HepG2 (cell line): ENCODE data around the gene RNH1. TPM values are rescaled to one million over a fixed set of nuclear protein-coding genes. Genes with fewer than 3 reads are reported as not detected.
A peak's percentile ranks its signal among the peaks of the same experiment; 100 is the strongest.

ENCODE experiments used
- CHCHD3 ChIP-seq: sonication (generic); formaldehyde crosslinking; IDR thresholded peaks from 2 replicates; pipeline ENCODE4 v1.8.0; 2022; ENCODE audit warnings: mild to moderate bottlenecking, missing genetic modification reagents, moderate library complexity
- CSRNP1 ChIP-seq: sonication (generic); formaldehyde crosslinking; IDR thresholded peaks from 2 replicates; pipeline ENCODE4 v1.8.1; 2023; ENCODE audit warnings: mild to moderate bottlenecking, missing genetic modification reagents
- GLI4 ChIP-seq: sonication (generic); formaldehyde crosslinking; IDR thresholded peaks from 2 replicates; pipeline ENCODE4 v1.5.1; 2020; ENCODE audit warnings: missing genetic modification reagents, mild to moderate bottlenecking, moderate library complexity, borderline replicate concordance
- MNT ChIP-seq: fragments of 450-650 bp; IDR thresholded peaks from 2 replicates; pipeline ENCODE4 v1.6.1; 2016
- PAXIP1 ChIP-seq: sonication (generic); formaldehyde crosslinking; conservative IDR thresholded peaks from 2 replicates; pipeline ENCODE4 v1.4.0; 2020; ENCODE audit warnings: mild to moderate bottlenecking, missing genetic modification reagents, moderate library complexity
- PREB ChIP-seq: sonication (generic); formaldehyde crosslinking; IDR thresholded peaks from 2 replicates; pipeline ENCODE4 v1.4.0; 2020; ENCODE audit warnings: missing genetic modification reagents
- REL ChIP-seq: sonication (generic); formaldehyde crosslinking; conservative IDR thresholded peaks from 2 replicates; pipeline ENCODE4 v1.8.0; 2022; ENCODE audit warnings: mild to moderate bottlenecking, missing genetic modification reagents, moderate library complexity
- SIX1 ChIP-seq: sonication (generic); formaldehyde crosslinking; IDR thresholded peaks from 2 replicates; pipeline ENCODE4 v1.4.0; 2020; ENCODE audit warnings: missing genetic modification reagents, borderline replicate concordance
- SMAD1 ChIP-seq: sonication (generic); formaldehyde crosslinking; IDR thresholded peaks from 2 replicates; pipeline ENCODE4 v1.4.0; 2020; ENCODE audit warnings: missing genetic modification reagents, low read depth, mild to moderate bottlenecking, borderline replicate concordance
- SNAPC5 ChIP-seq: sonication (generic); formaldehyde crosslinking; IDR thresholded peaks from 2 replicates; pipeline ENCODE4 v1.8.1; 2023; ENCODE audit warnings: mild to moderate bottlenecking, missing genetic modification reagents, borderline replicate concordance
- SOX6 ChIP-seq, 2 experiments: fragments of 450-650 bp in 1 of 2; sonication (generic) in 1 of 2; formaldehyde crosslinking in 1 of 2; IDR thresholded peaks; 2 replicates each; pipeline versions ENCODE4 v1.4.0 to v1.6.1; 2017 to 2020; ENCODE audit warnings: antibody characterized with exemption in 1 of 2, mild to moderate bottlenecking in 1 of 2, missing genetic modification reagents in 1 of 2
- ZBTB2 ChIP-seq: sonication (generic); formaldehyde crosslinking; IDR thresholded peaks from 2 replicates; pipeline ENCODE4 v1.8.0; 2022; ENCODE audit warnings: low read depth, missing genetic modification reagents
- ZBTB21 ChIP-seq: sonication (generic); formaldehyde crosslinking; IDR thresholded peaks from 2 replicates; pipeline ENCODE4 v1.4.0; 2020; ENCODE audit warnings: missing genetic modification reagents
- ZNF281 ChIP-seq: sonication (generic); formaldehyde crosslinking; IDR thresholded peaks from 2 replicates; pipeline ENCODE4 v1.4.0; 2020; ENCODE audit warnings: missing genetic modification reagents, borderline replicate concordance
- polyA plus RNA-seq, 8 experiments: library from polyadenylated mRNA; depleted of rRNA in 3 of 8; stranded (reverse) in 7 of 8; unstranded in 1 of 8; fragments of >200 nt; fragmentation: Illumina TruSeq in 4 of 8; extraction: Trizol in 4 of 8; gene quantifications; 2 replicates each; pipeline versions ENCODE4 v1.2.1 to v1.2.3, GENCODE V29; 2011 to 2016; ENCODE audit warnings: low read depth in 4 of 8, missing spikeins in 1 of 8, mixed read lengths in 1 of 8; ENCODE audit not compliant: insufficient read depth in 1 of 8
- total RNA-seq, 5 experiments: library from RNA; depleted of rRNA; stranded (reverse); fragments of >200 nt; fragmentation: Illumina TruSeq; extraction: Trizol; gene quantifications; 2 replicates each; pipeline ENCODE4 v1.2.3, GENCODE V29; 2016; ENCODE audit warnings: low read depth in 1 of 5

The RNH1 gene
- total and polyA plus RNA-seq, 2 of the 13 experiments (the other 11 are each of a cell fraction or from before 2014, with no cell fraction given), result 36.0 to 74.1 TPM

GRCh38 chr11:506995-507726 is at the start of gene RNH1 (continued):
- TF ChIP-seq SMAD1 (CRISPR knock-in tag) (no peak), REL (CRISPR knock-in tag) (no peak), ZNF281 (CRISPR knock-in tag) (no peak), SIX1 (CRISPR knock-in tag) (no peak), CSRNP1 (no peak), ZBTB2 (CRISPR knock-in tag) (no peak; the same call in 1 of the 2 replicates), ZBTB21 (CRISPR knock-in tag) (no peak), CHCHD3 (no peak; the same call in 1 of the 2 replicates), MNT (no peak), GLI4 (no peak), SOX6 (IDR thresholded peaks at IDR 0.05) (no peak), SOX6 (CRISPR knock-in tag; IDR thresholded peaks at IDR 0.05) (peak; percentile 17; the same call in 1 of the 2 replicates), SNAPC5 (CRISPR knock-in tag) (0 out of 2 replicates have a peak, but pooled peaks have one; percentile 48), PREB (CRISPR knock-in tag) (no peak), PAXIP1 (CRISPR knock-in tag) (no peak; the same call in 1 of the 2 replicates)
